ENCODE data around the gene REEP2.
"Not testable (repeated sequence)": the region's sequence is repeated elsewhere in the genome, so short reads cannot be mapped to it uniquely, and the experiment has no call there.

Gene REEP2

GRCh38 chr5:138438724-138439476 lies at the start of gene REEP2:
TSS of gene REEP2 (plus strand) at chr5:138439057. CDS start at chr5:138439209, 152 bp downstream.
- peak; percentile 33 for DNase-seq (ENCODE audit: low spot score)

DNA sequence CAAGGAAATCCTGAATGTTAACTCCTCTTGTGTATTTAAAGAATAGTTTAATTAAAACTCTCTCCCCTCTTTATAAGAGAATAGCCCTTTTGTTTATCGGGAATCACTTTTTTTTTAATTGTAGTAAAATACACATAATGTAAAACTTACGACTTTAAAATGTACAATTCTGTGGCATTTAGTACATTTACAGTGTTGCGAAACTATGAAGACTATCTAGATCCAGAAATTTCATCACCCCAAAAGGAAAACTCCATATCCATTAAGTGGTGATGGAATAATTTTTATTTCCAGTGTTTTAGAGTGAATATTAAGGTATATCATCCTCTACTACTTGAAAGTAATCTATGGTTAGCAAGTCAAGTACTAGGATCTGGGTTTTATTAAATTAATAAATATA lies 49.5 kb upstream of the REEP2 start:
- no peak for DNase-seq (ENCODE audit: low spot score)

DNA sequence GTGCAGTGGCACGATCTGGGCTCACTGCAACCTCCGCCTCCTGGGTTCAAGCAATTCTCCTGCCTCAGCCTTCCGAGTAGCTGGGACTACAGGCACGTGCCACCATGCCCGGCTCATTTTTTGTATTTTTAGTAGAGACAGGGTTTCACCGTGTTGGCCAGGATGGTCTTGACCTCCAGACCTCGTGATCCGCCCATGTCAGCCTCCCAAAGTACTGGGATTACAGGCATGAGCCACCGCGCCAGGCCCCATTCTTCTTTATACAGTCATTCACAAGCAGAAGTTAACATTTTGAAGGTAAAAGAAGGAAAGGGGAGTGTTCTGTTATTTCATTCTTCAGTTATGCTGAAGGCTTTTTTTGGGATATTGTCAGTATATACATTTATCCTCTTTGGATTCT lies 48.9 kb upstream of the REEP2 start:
- DNase-seq (ENCODE audit: low spot score) = not testable (repeated sequence)

- no peak for DNase-seq (ENCODE audit: low spot score)
Measured at GRCh38 chr5:138391859-138392386, 46.9 kb upstream of the REEP2 start.

DNA sequence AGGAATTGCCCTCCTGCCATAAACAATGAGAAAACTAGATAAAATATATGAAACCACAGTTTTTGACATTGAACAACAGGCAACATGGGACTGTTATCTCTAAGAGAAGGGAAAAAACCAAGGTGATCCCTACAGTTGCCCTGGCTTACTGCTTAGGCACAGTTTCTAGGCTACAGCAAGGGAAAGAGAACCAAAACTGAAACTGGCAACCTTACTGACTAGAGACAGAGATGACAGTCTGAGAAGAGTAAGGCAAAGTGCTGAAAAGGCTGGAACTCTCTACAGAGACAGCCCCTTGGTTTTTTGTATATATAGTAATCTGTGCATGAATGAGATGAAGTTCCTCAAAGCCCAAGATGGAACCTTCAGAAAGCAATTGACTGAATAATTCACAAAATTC lies 36.2 kb upstream of the REEP2 start:
- no peak for DNase-seq (ENCODE audit: low spot score)

DNA sequence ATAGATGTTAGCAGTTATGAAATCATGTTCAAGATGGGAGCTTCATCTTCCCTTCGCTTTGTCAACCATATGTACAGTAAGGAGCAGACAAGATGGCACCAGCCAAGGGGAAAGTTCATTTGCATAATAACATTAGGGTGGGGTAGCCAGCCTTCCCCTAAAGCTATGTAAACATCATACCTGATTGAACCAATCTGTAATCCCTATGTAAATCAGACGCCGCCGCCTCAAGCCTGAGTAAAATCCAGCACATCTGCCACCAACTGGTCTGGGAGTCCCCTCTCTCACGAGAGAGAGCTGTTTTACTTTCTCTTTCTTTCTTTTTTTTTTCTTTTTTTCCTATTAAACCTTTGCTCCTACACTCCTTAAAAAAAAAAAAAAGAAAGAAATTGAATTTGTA lies 30.8 kb upstream of the REEP2 start:
- no peak for DNase-seq (ENCODE audit: low spot score)

DNA sequence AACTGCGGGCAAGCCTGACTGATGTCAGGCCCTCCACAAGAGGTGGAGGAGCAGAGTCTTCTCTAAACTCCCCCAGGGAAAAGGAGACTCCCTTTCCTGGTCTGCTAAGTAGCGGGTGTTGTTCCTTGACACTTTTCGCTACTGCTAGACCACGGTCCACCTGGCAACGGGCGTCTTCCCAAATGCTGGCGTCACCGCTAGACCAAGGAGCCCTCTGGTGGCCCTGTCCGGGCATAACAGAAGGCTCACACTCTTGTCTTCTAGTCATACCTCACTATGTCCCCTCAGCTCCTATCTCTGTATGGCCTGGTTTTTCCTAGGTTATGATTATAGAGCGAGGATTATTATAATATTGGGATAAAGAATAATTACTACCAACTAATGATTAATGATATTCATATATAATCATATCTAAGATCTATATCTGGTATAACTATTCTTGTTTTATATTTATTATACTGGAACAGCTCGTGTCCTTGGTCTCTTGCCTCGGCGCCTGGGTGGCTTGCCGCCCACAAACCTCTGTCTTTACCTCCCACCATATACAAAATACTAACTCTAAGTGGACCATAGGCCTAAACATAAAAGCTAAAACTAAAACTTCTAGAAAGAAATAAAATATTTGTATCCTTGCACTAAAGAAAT lies 27.7 kb upstream of the REEP2 start:
- DNase-seq (ENCODE audit: low spot score) = peak; percentile 12

DNA sequence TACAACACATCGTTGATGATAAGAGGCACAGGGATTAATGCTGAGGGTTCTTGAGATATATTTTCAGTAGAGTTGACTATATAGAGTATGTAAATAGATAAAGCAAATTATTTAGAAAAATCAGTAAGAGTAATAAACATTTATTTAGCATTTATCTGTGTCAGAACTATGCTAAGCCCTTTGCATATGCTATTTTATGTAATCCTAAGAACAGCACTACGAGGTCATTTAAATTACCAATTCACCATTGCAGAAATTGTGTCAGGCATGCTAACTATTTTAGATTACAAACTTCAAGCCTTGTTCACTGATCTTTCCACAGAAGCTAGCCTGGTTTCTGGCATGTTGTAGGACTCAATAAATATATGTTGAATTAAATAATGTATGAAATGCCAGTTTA lies 20.4 kb upstream of the REEP2 start:
- no peak for DNase-seq (ENCODE audit: low spot score)

GRCh38 chr5:138425079-138425478 lies 13.8 kb upstream of the REEP2 start:
- DNase-seq (ENCODE audit: low spot score) = no peak

GRCh38 chr5:138435943-138436342 lies 2.9 kb upstream of the REEP2 start:
- no peak for DNase-seq (ENCODE audit: low spot score)

GRCh38 chr5:138438003-138438723 lies 694 bp upstream of the REEP2 start:
- no peak for DNase-seq (ENCODE audit: low spot score)

- no peak for DNase-seq (ENCODE audit: low spot score)
Measured at GRCh38 chr5:138439477-138440158, 761 bp downstream of the REEP2 start.

DNA sequence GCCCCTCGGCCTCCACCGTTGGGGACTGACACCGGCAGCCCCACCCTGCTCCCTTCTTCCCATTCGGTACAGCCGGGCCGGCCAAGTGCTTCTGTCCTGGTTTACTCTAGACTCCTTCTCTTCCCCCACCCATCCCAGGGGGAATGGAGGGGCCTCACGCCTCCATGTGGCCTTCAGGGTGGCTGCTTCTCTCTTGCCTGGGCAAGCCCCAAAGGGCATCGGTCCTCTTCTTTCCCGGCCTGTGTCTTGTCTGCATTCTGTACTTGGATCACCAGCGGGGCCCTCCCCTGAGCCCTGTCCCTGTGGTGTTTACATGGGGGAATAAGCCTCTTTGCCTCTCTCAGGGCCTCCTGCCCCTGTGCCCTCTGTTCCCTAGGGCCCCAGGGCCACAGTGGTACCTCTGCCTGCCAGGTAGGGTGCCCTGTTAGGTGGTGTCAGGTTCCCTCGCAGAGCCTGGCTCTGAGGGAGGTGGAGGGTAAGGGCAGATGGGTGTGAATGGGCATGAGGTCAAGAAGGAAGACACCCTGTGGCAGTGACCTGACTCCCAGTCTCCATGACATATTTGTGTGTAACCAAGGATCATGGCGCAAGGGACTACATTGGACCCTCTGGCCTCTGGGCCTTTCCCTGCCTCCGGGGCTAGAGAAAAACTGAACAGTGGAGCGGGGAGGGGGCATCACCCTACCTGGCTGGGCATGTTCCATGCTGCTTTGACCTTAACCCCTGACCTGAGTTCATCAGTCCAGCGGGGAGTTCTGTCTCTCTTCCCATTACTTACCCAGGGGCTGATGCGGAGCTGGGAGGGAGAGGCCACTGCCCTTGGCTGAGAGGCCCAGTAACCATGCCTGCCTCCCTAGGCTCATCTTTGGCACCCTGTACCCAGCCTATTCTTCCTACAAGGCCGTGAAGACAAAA lies 1.6 kb downstream of the REEP2 start:
- DNase-seq (ENCODE audit: low spot score) = no peak

DNA sequence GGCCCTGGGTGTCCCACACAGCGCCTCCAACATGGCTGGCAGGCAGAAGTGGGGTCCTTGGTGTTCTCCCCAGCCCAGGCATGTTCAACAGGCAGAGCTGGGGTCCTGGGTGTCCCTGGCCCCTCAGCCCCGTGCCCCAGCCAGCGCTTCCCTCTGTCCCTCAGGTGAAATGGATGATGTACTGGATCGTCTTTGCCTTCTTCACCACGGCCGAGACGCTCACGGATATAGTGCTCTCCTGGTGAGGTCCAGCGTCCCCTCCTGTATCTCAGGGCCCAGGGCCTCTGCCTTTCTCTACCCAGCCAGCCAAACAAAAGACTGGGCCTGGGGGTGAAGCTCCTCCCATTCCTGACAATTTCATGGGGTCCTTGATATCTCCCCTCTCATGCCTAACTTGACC lies 2.4 kb downstream of the REEP2 start:
- no peak for DNase-seq (ENCODE audit: low spot score)

- DNase-seq (ENCODE audit: low spot score) = no peak
Measured at GRCh38 chr5:138444078-138444773, 5.4 kb downstream of the REEP2 start.

- DNase-seq (ENCODE audit: low spot score) = no peak
Measured at GRCh38 chr5:138444774-138445546, 6.1 kb downstream of the REEP2 start.

- no peak for DNase-seq (ENCODE audit: low spot score)
Measured at GRCh38 chr5:138445547-138446271, 6.9 kb downstream of the REEP2 start.

DNA sequence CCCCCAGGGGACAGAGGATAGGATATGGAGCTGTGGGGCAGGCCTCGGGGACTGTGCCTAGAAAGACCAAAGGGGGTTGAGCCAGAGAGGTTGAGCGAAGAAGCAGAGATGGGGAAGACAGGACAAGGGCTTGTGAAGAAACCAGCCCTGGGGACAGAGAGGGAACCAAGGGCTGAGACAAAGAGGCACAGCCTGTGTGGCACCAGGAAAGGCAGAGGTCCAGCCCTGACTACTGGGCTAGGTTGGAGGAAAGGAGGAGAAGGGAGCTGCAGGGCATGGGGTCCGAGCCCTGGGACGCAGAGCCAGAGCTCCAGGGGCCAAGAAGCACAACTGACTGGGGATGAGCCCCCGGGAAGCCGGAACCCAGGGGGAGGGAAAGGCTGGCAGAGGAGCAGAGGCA lies 9.2 kb downstream of the REEP2 start:
- DNase-seq (ENCODE audit: low spot score) = no peak
